ENCODE measurements around the gene OR2T35.
"Not testable (repeated sequence)": the region's sequence is repeated elsewhere in the genome, so short reads cannot be mapped to it uniquely, and the experiment has no call there.

OR2T35 gene

GRCh38 chr1:248639652-248640051, 5.4 kb downstream of the OR2T35 start:
- H3K4me3 Mint-ChIP-seq; H3K27me3 Mint-ChIP-seq; H3K4me1 Mint-ChIP-seq (ENCODE audit: low read depth); H3K9me3 Mint-ChIP-seq; H3K27ac Mint-ChIP-seq; DNase-seq; H3K36me3 Mint-ChIP-seq (ENCODE audit: low read depth): not testable (repeated sequence)

- not testable (repeated sequence) for H3K27ac Mint-ChIP-seq
Measured at GRCh38 chr1:248636612-248637011, 8.5 kb downstream of the OR2T35 start.

GRCh38 chr1:248634991-248635390, 10.1 kb downstream of the OR2T35 start, which contains the start of gene OR2T11:
OR2T11 (minus strand) TSS chr1:248635091; CDS start chr1:248627128, 7,963 bp downstream.
- not testable (repeated sequence) for H3K27me3 Mint-ChIP-seq; H3K9me3 Mint-ChIP-seq; H3K36me3 Mint-ChIP-seq (ENCODE audit: low read depth); H3K4me3 Mint-ChIP-seq; H3K27ac Mint-ChIP-seq; H3K4me1 Mint-ChIP-seq (ENCODE audit: low read depth); DNase-seq

More at GRCh38 chr1:248636612-248637011, 8.5 kb downstream of the OR2T35 start:
- H3K27me3 Mint-ChIP-seq; H3K4me1 Mint-ChIP-seq (ENCODE audit: low read depth); H3K36me3 Mint-ChIP-seq (ENCODE audit: low read depth); DNase-seq; H3K9me3 Mint-ChIP-seq; H3K4me3 Mint-ChIP-seq: not testable (repeated sequence)

- Mint-ChIP-seq H3K4me3 (no peak overlapping the region), H3K27ac (no peak overlapping the region), H3K27me3 (no peaks in the 10 kb centered on the region), H3K9me3 (no peaks in the 10 kb centered on the region), H3K4me1 (ENCODE audit: low read depth) (no peaks in the 10 kb centered on the region), H3K36me3 (ENCODE audit: low read depth) (no peaks in the 10 kb centered on the region)
- DNase-seq: no peak
Measured at GRCh38 chr1:248631354-248632008, 13.6 kb downstream of the OR2T35 start.

- Mint-ChIP-seq H3K9me3 (no peaks in the 10 kb centered on the region), H3K27me3 (no peaks in the 10 kb centered on the region), H3K36me3 (ENCODE audit: low read depth) (no peaks in the 10 kb centered on the region), H3K4me1 (ENCODE audit: low read depth) (no peaks in the 10 kb centered on the region), H3K27ac (no peak overlapping the region), H3K4me3 (no peak overlapping the region)
- DNase-seq: no peak
Measured at GRCh38 chr1:248630551-248630950, 14.5 kb downstream of the OR2T35 start.

- H3K36me3 Mint-ChIP-seq (ENCODE audit: low read depth): no peaks in the 10 kb centered on the region
- no peaks in the 10 kb centered on the region for H3K27me3 Mint-ChIP-seq
- H3K4me3 Mint-ChIP-seq: no peak overlapping the region
- H3K9me3 Mint-ChIP-seq: no peaks in the 10 kb centered on the region
- no peak for DNase-seq
- no peak overlapping the region for H3K27ac Mint-ChIP-seq
- H3K4me1 Mint-ChIP-seq (ENCODE audit: low read depth): no peaks in the 10 kb centered on the region
Measured at GRCh38 chr1:248627971-248628844, 16.9 kb downstream of the OR2T35 start.

- no peak overlapping the region for H3K27ac Mint-ChIP-seq
- H3K4me1 Mint-ChIP-seq (ENCODE audit: low read depth): no peaks in the 10 kb centered on the region
- H3K36me3 Mint-ChIP-seq (ENCODE audit: low read depth): no peaks in the 10 kb centered on the region
- DNase-seq: no peak
- H3K4me3 Mint-ChIP-seq: no peak overlapping the region
- H3K9me3 Mint-ChIP-seq: no peaks in the 10 kb centered on the region
- H3K27me3 Mint-ChIP-seq: no peaks in the 10 kb centered on the region
Measured at GRCh38 chr1:248625971-248626370, 19.1 kb downstream of the OR2T35 start.

- H3K36me3 Mint-ChIP-seq (ENCODE audit: low read depth): no peaks in the 10 kb centered on the region
- no peak for DNase-seq
Measured at GRCh38 chr1:248625166-248625565, 19.9 kb downstream of the OR2T35 start.

GRCh38 chr1:248622570-248623001, 22.5 kb downstream of the OR2T35 start:
- Mint-ChIP-seq H3K27ac (no peak overlapping the region), H3K9me3 (no peaks in the 10 kb centered on the region), H3K36me3 (ENCODE audit: low read depth) (no peaks in the 10 kb centered on the region), H3K27me3 (no peaks in the 10 kb centered on the region), H3K4me1 (ENCODE audit: low read depth) (peaks cover 3% of the 10 kb centered on the region), H3K4me3 (no peak overlapping the region)
- no peak for DNase-seq

More at GRCh38 chr1:248625166-248625565, 19.9 kb downstream of the OR2T35 start:
- Mint-ChIP-seq H3K9me3 (no peaks in the 10 kb centered on the region), H3K27ac (no peak overlapping the region), H3K4me1 (ENCODE audit: low read depth) (no peaks in the 10 kb centered on the region), H3K27me3 (no peaks in the 10 kb centered on the region), H3K4me3 (no peak overlapping the region)

GRCh38 chr1:248621770-248622169, 23.3 kb downstream of the OR2T35 start:
- H3K27ac Mint-ChIP-seq: no peak overlapping the region
- no peaks in the 10 kb centered on the region for H3K36me3 Mint-ChIP-seq (ENCODE audit: low read depth)
- H3K4me3 Mint-ChIP-seq: no peak overlapping the region
- H3K9me3 Mint-ChIP-seq: no peaks in the 10 kb centered on the region
- DNase-seq: no peak
- H3K27me3 Mint-ChIP-seq: no peaks in the 10 kb centered on the region
- peaks cover 3% of the 10 kb centered on the region for H3K4me1 Mint-ChIP-seq (ENCODE audit: low read depth)

GRCh38 chr1:248618878-248619277, 26.2 kb downstream of the OR2T35 start:
- Mint-ChIP-seq H3K36me3 (ENCODE audit: low read depth) (no peaks in the 10 kb centered on the region), H3K4me3 (no peak overlapping the region), H3K27me3 (no peaks in the 10 kb centered on the region), H3K27ac (no peak overlapping the region), H3K9me3 (no peaks in the 10 kb centered on the region), H3K4me1 (ENCODE audit: low read depth) (peaks cover 8% of the 10 kb centered on the region)
- peak; percentile 56 for DNase-seq

- H3K36me3 Mint-ChIP-seq (ENCODE audit: low read depth): no peaks in the 10 kb centered on the region
- peaks cover 15% of the 10 kb centered on the region for H3K4me1 Mint-ChIP-seq (ENCODE audit: low read depth)
- no peak overlapping the region for H3K4me3 Mint-ChIP-seq
Measured at GRCh38 chr1:248618119-248618518, 27.0 kb downstream of the OR2T35 start.

GRCh38 chr1:248613742-248614141, 31.3 kb downstream of the OR2T35 start:
- Mint-ChIP-seq H3K27ac (peak overlapping the region; percentile 51), H3K9me3 (no peaks in the 10 kb centered on the region), H3K4me1 (ENCODE audit: low read depth) (peaks cover 31% of the 10 kb centered on the region), H3K27me3 (peaks cover 3% of the 10 kb centered on the region), H3K4me3 (no peak overlapping the region), H3K36me3 (ENCODE audit: low read depth) (no peaks in the 10 kb centered on the region)
- DNase-seq: no peak

More at GRCh38 chr1:248618119-248618518, 27.0 kb downstream of the OR2T35 start:
- Mint-ChIP-seq H3K27me3 (no peaks in the 10 kb centered on the region), H3K9me3 (no peaks in the 10 kb centered on the region), H3K27ac (no peak overlapping the region)
- no peak for DNase-seq

- no peak overlapping the region for H3K27ac Mint-ChIP-seq
- DNase-seq: no peak
Measured at GRCh38 chr1:248611883-248612414, 33.1 kb downstream of the OR2T35 start.

GRCh38 chr1:248610301-248610700, 34.8 kb downstream of the OR2T35 start:
- peak overlapping the region; percentile 47 for H3K27ac Mint-ChIP-seq
- H3K4me3 Mint-ChIP-seq: no peak overlapping the region
- H3K9me3 Mint-ChIP-seq: no peaks in the 10 kb centered on the region
- peaks cover 29% of the 10 kb centered on the region for H3K4me1 Mint-ChIP-seq (ENCODE audit: low read depth)
- no peak for DNase-seq
- H3K27me3 Mint-ChIP-seq: peaks cover 3% of the 10 kb centered on the region
- H3K36me3 Mint-ChIP-seq (ENCODE audit: low read depth): no peaks in the 10 kb centered on the region

More at GRCh38 chr1:248611883-248612414, 33.1 kb downstream of the OR2T35 start:
- Mint-ChIP-seq H3K36me3 (ENCODE audit: low read depth) (no peaks in the 10 kb centered on the region), H3K4me1 (ENCODE audit: low read depth) (peaks cover 29% of the 10 kb centered on the region), H3K9me3 (no peaks in the 10 kb centered on the region), H3K27me3 (peaks cover 3% of the 10 kb centered on the region), H3K4me3 (no peak overlapping the region)
